Stimulated activated effector memory CD8-positive, alpha-beta T cell treated with anti-CD3 and anti-CD28 coated beads, Interleukin-12 subunit alpha, Interleukin-12 subunit beta, amount 100 ng/mL, for 72 hours (primary cell): ENCODE data around the gene PALLD.
"Not testable (repeated sequence)": the region's sequence is repeated elsewhere in the genome, so short reads cannot be mapped to it uniquely, and the experiment has no call there.

Experiments used
- ATAC-seq: fragments of 150-1000 bp; cut with Tn5 transposase; 2 replicates; pipeline ENCODE4 v1.10.0; 2021
- DNase-seq, 2 donors: peaks; one replicate each; pipeline ENCODE4 v3.0.0; 2021 to 2022; ENCODE audit warnings: low spot score in 2 of 2
- H3K27ac Mint-ChIP-seq: one replicate; pipeline ENCODE4 v1.8.0; 2022; ENCODE audit warnings: mild to moderate bottlenecking, mixed read lengths
- H3K36me3 Mint-ChIP-seq: one replicate; pipeline ENCODE4 v1.8.0; 2022; ENCODE audit warnings: mild to moderate bottlenecking, mixed read lengths
- H3K4me1 Mint-ChIP-seq: one replicate; pipeline ENCODE4 v1.8.0; 2022; ENCODE audit warnings: mixed read lengths
- H3K4me3 Mint-ChIP-seq: one replicate; pipeline ENCODE4 v1.8.0; 2022; ENCODE audit warnings: mild to moderate bottlenecking, mixed read lengths
- H3K9me3 Mint-ChIP-seq: one replicate; pipeline ENCODE4 v1.8.0; 2022; ENCODE audit warnings: mixed read lengths

Gene PALLD

GRCh38 chr4:168699224-168699878 is 202.5 kb downstream of the PALLD start:
- no peaks in the 10 kb centered on the region for H3K36me3 Mint-ChIP-seq
- H3K9me3 Mint-ChIP-seq, result no peaks in the 10 kb centered on the region
- H3K27ac Mint-ChIP-seq, result no peak overlapping the region
- ATAC-seq, result no peak
- no peak overlapping the region for H3K4me3 Mint-ChIP-seq
- DNase-seq, result no peak
- no peaks in the 10 kb centered on the region for H3K4me1 Mint-ChIP-seq

GRCh38 chr4:168701061-168701460 is 204.2 kb downstream of the PALLD start:
- no peak overlapping the region for H3K4me3 Mint-ChIP-seq
- no peaks in the 10 kb centered on the region for H3K36me3 Mint-ChIP-seq
- H3K9me3 Mint-ChIP-seq, result no peaks in the 10 kb centered on the region
- no peak overlapping the region for H3K27ac Mint-ChIP-seq
- no peaks in the 10 kb centered on the region for H3K4me1 Mint-ChIP-seq
- DNase-seq (no peak), ATAC-seq (no peak)

GRCh38 chr4:168702581-168703087 is 205.8 kb downstream of the PALLD start:
- not testable (repeated sequence) for DNase-seq, H3K9me3 Mint-ChIP-seq, H3K27ac Mint-ChIP-seq, H3K36me3 Mint-ChIP-seq, H3K4me3 Mint-ChIP-seq, H3K4me1 Mint-ChIP-seq, ATAC-seq

- no peak for ATAC-seq
- DNase-seq, result no peak
These were observed 208.3 kb downstream of the PALLD start for GRCh38 chr4:168705121-168705520.

GRCh38 chr4:168707205-168707604 is 210.4 kb downstream of the PALLD start:
- Mint-ChIP-seq H3K36me3 (no peaks in the 10 kb centered on the region), H3K9me3 (no peaks in the 10 kb centered on the region), H3K4me3 (no peak overlapping the region), H3K4me1 (no peaks in the 10 kb centered on the region), H3K27ac (no peak overlapping the region)
- ATAC-seq (no peak), DNase-seq (no peak)

More at GRCh38 chr4:168705121-168705520, 208.3 kb downstream of the PALLD start:
- H3K27ac Mint-ChIP-seq, result no peak overlapping the region
- no peaks in the 10 kb centered on the region for H3K9me3 Mint-ChIP-seq
- H3K36me3 Mint-ChIP-seq, result no peaks in the 10 kb centered on the region
- no peak overlapping the region for H3K4me3 Mint-ChIP-seq
- H3K4me1 Mint-ChIP-seq, result no peaks in the 10 kb centered on the region

GRCh38 chr4:168708108-168708507 is 211.3 kb downstream of the PALLD start:
- ATAC-seq (no peak), DNase-seq (no peak)
- Mint-ChIP-seq H3K36me3 (no peaks in the 10 kb centered on the region), H3K4me1 (no peaks in the 10 kb centered on the region), H3K4me3 (no peak overlapping the region), H3K9me3 (no peaks in the 10 kb centered on the region), H3K27ac (no peak overlapping the region)

GRCh38 chr4:168710353-168710946 is 213.6 kb downstream of the PALLD start:
- DNase-seq (no peak), ATAC-seq (no peak)
- Mint-ChIP-seq H3K27ac (no peak overlapping the region), H3K4me3 (no peak overlapping the region), H3K4me1 (no peaks in the 10 kb centered on the region), H3K36me3 (no peaks in the 10 kb centered on the region), H3K9me3 (no peaks in the 10 kb centered on the region)

GRCh38 chr4:168711197-168712140 is 214.6 kb downstream of the PALLD start:
- Mint-ChIP-seq H3K27ac (no peak overlapping the region), H3K36me3 (no peaks in the 10 kb centered on the region), H3K4me1 (no peaks in the 10 kb centered on the region), H3K4me3 (no peak overlapping the region), H3K9me3 (no peaks in the 10 kb centered on the region)
- ATAC-seq (peak; percentile 32), DNase-seq (no peak)

GRCh38 chr4:168712316-168712890 is 215.6 kb downstream of the PALLD start:
- ATAC-seq (no peak), DNase-seq (no peak)
- Mint-ChIP-seq H3K36me3 (no peaks in the 10 kb centered on the region), H3K27ac (no peak overlapping the region), H3K4me1 (no peaks in the 10 kb centered on the region), H3K9me3 (no peaks in the 10 kb centered on the region), H3K4me3 (no peak overlapping the region)

GRCh38 chr4:168713253-168713652 is 216.4 kb downstream of the PALLD start:
- no peak for ATAC-seq
- Mint-ChIP-seq H3K9me3 (no peaks in the 10 kb centered on the region), H3K4me1 (no peaks in the 10 kb centered on the region), H3K4me3 (no peak overlapping the region), H3K27ac (no peak overlapping the region), H3K36me3 (no peaks in the 10 kb centered on the region)
- no peak for DNase-seq

GRCh38 chr4:168715896-168716295 is 219.0 kb downstream of the PALLD start:
- H3K27ac Mint-ChIP-seq, result no peak overlapping the region
- no peak overlapping the region for H3K4me3 Mint-ChIP-seq
- DNase-seq (no peak), ATAC-seq (no peak)
- no peaks in the 10 kb centered on the region for H3K36me3 Mint-ChIP-seq
- H3K4me1 Mint-ChIP-seq, result no peaks in the 10 kb centered on the region
- H3K9me3 Mint-ChIP-seq, result peaks cover 4% of the 10 kb centered on the region

- H3K27ac Mint-ChIP-seq, result no peak overlapping the region
- H3K4me1 Mint-ChIP-seq, result no peaks in the 10 kb centered on the region
- peaks cover 4% of the 10 kb centered on the region for H3K9me3 Mint-ChIP-seq
- no peak overlapping the region for H3K4me3 Mint-ChIP-seq
- no peak for DNase-seq
- no peaks in the 10 kb centered on the region for H3K36me3 Mint-ChIP-seq
- ATAC-seq, result no peak
These were observed 219.7 kb downstream of the PALLD start for GRCh38 chr4:168716406-168717129.

- no peaks in the 10 kb centered on the region for H3K36me3 Mint-ChIP-seq
- H3K27ac Mint-ChIP-seq, result no peak overlapping the region
- DNase-seq (no peak), ATAC-seq (no peak)
- no peak overlapping the region for H3K4me3 Mint-ChIP-seq
- H3K9me3 Mint-ChIP-seq, result peaks cover 6% of the 10 kb centered on the region
- peaks cover 4% of the 10 kb centered on the region for H3K4me1 Mint-ChIP-seq
These were observed 221.0 kb downstream of the PALLD start for GRCh38 chr4:168717847-168718246.

- H3K36me3 Mint-ChIP-seq, result no peaks in the 10 kb centered on the region
These were observed 222.9 kb downstream of the PALLD start for GRCh38 chr4:168719725-168720124.

More at GRCh38 chr4:168719725-168720124, 222.9 kb downstream of the PALLD start:
- H3K9me3 Mint-ChIP-seq, result peaks cover 6% of the 10 kb centered on the region
- no peak overlapping the region for H3K4me3 Mint-ChIP-seq
- peaks cover 7% of the 10 kb centered on the region for H3K4me1 Mint-ChIP-seq
- no peak for ATAC-seq
- DNase-seq, result no peak
- no peak overlapping the region for H3K27ac Mint-ChIP-seq
